ENCODE data around the gene GJA3.

- TF ChIP-seq EZH2 (IDR thresholded peaks at IDR 0.05; ENCODE audit: borderline replicate concordance, low read depth, low read length) (no peak), L3MBTL2 (IDR thresholded peaks at IDR 0.05) (no peak), TCFL5 (CRISPR knock-in tag; conservative IDR thresholded peaks at IDR 0.05) (no peak), ZNF133 (CRISPR knock-in tag; IDR thresholded peaks at IDR 0.05) (no peak), SMARCB1 (IDR thresholded peaks at IDR 0.05; ENCODE audit: insufficient read length, low read depth) (no peak), HNRNPLL (IDR thresholded peaks at IDR 0.05; ENCODE audit: low read depth, low read length, poor library complexity, severe bottlenecking) (no peak), E2F4 (CRISPR knock-in tag; IDR thresholded peaks at IDR 0.05; ENCODE audit: low read depth) (no peak)
Measured at GRCh38 chr13:20121159-20121525, 39.7 kb downstream of the GJA3 start.
